MM.1S (cell line): Measurements from ENCODE around the gene TCL1A.

ENCODE experiments used
- EZH2 ChIP-seq: fragments of 300-600 bp; sonication (generic); optimal IDR thresholded peaks from 2 replicates; pipeline ENCODE3; 2017; ENCODE audit warnings: low read depth, mild to moderate bottlenecking, antibody characterized with exemption, low read length, mixed read lengths
- TF ChIP-seq, protein P1 (sequence below): fragments of 300-600 bp; sonication (generic); IDR thresholded peaks from 2 replicates; pipeline ENCODE4 v1.5.1; 2016; ENCODE audit warnings: antibody characterized with exemption, low read length, mixed read lengths

DNA sequence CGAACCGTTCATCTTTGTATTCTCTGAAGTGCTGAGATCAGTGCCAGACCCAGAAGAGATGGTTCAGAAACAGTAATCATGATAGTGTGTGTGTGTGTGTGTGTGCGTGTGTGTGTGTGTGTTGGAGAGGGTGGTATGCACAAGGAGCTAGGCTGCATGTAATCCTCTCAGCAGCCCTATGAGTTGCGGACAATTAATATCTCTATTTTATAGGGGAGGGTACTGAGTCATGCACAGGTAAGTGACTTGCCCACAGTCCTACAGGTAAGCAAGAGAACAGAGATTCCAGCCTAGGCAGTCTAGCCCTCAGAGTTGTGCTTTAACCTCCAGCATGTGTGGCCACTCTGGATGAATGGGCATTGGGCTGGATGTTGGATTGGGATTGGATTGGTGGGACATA is 27.9 kb upstream of the TCL1A start:
- TF ChIP-seq, protein P1, sequence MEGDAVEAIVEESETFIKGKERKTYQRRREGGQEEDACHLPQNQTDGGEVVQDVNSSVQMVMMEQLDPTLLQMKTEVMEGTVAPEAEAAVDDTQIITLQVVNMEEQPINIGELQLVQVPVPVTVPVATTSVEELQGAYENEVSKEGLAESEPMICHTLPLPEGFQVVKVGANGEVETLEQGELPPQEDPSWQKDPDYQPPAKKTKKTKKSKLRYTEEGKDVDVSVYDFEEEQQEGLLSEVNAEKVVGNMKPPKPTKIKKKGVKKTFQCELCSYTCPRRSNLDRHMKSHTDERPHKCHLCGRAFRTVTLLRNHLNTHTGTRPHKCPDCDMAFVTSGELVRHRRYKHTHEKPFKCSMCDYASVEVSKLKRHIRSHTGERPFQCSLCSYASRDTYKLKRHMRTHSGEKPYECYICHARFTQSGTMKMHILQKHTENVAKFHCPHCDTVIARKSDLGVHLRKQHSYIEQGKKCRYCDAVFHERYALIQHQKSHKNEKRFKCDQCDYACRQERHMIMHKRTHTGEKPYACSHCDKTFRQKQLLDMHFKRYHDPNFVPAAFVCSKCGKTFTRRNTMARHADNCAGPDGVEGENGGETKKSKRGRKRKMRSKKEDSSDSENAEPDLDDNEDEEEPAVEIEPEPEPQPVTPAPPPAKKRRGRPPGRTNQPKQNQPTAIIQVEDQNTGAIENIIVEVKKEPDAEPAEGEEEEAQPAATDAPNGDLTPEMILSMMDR: no peak
- no peak for TF ChIP-seq EZH2
